Measurements from ENCODE around the gene MAN2A2. TPM values are rescaled to one million over a fixed set of nuclear protein-coding genes. Genes with fewer than 3 reads are reported as not detected.
"Not testable (repeated sequence)": the region's sequence is repeated elsewhere in the genome, so short reads cannot be mapped to it uniquely, and the experiment has no call there.

The MAN2A2 gene
- total RNA-seq, 4 donors from 2014 or later = 76.2 to 188 (median 141) TPM

DNA sequence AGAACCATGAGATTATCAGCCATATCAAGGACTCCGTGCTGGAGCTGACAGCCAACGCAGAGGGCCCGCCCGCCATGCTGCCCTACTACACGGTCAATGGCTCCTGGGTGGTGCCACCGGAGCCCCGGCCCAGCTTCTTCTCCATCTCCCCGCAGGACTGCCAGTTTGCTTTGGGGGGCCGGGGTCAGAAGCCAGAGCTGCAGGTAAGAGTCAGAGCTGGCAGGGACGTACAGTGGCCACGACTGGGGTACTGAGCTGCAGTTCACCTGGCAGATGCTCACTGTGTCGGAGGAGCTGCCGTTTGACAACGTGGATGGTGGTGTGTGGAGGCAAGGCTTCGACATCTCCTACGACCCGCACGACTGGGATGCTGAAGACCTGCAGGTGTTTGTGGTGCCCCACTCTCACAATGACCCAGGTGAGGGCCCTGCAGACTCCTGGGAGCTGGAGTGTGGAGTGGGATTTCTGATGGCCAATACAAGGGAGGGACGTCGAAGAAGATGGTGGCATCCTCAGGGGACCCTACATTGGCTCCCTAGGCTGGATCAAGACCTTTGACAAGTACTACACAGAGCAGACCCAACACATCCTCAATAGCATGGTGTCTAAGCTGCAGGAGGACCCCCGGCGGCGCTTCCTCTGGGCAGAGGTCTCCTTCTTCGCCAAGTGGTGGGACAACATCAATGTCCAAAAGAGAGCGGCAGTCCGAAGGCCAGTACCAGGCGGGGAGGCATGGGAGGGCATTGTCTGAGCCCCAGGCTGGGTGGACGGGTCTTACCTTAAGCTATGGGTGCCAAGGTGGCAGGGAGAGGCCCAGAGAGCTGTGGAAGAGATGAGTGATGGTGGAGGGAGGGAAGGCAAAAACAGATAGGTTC is 2.4 kb downstream of the MAN2A2 start:
- H3K4me3 ChIP-seq = no peak overlapping the region
- no peaks in the 10 kb centered on the region for H3K27me3 ChIP-seq
- no peaks in the 10 kb centered on the region for H3K9me3 ChIP-seq
- peaks cover 0 to 54% (median 0%) of the 10 kb centered on the region in 3 donors for H3K36me3 ChIP-seq
- TF ChIP-seq POLR2A (IDR thresholded peaks at IDR 0.05) = no peak
- TF ChIP-seq, protein P1, sequence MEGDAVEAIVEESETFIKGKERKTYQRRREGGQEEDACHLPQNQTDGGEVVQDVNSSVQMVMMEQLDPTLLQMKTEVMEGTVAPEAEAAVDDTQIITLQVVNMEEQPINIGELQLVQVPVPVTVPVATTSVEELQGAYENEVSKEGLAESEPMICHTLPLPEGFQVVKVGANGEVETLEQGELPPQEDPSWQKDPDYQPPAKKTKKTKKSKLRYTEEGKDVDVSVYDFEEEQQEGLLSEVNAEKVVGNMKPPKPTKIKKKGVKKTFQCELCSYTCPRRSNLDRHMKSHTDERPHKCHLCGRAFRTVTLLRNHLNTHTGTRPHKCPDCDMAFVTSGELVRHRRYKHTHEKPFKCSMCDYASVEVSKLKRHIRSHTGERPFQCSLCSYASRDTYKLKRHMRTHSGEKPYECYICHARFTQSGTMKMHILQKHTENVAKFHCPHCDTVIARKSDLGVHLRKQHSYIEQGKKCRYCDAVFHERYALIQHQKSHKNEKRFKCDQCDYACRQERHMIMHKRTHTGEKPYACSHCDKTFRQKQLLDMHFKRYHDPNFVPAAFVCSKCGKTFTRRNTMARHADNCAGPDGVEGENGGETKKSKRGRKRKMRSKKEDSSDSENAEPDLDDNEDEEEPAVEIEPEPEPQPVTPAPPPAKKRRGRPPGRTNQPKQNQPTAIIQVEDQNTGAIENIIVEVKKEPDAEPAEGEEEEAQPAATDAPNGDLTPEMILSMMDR (IDR thresholded peaks at IDR 0.05) = no peak
- H3K27ac ChIP-seq = no peak overlapping the region
- DNase-seq = no peak
- H3K4me1 ChIP-seq = peaks cover 0 to 15% (median 10%) of the 10 kb centered on the region in 4 donors

DNA sequence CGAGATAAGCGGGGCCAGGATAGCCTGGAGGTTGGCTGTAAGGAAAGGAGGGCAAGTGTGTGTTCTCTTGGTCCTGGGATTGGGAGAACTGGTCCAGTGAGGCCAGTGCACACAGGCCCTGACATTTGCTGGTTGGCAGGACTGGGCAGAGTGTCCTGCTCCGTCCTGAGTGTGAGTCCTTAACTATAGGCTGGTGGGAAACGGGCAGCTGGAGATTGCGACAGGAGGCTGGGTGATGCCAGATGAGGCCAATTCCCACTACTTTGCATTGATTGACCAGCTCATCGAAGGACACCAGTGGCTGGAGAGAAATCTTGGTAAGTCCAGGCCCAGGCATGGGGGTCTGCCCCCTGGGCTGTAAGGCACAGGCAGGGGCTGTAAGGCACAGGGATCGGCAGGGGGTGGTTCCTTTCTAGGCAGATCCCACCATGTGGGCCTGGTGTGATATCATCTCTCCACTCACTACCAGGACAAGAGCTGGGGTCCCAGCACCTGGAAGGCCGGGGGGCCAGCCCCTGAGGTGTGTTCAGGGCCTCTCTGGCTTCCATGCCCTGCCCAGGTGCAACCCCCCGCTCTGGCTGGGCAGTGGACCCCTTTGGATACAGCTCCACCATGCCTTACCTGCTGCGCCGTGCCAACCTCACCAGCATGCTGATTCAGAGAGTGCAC is 3.2 kb downstream of the MAN2A2 start:
- Histone ChIP-seq H3K27me3 (no peaks in the 10 kb centered on the region), H3K4me3 (no peak overlapping the region), H3K36me3 (peaks cover 0 to 62% (median 0%) of the 10 kb centered on the region in 3 donors), H3K9me3 (no peaks in the 10 kb centered on the region), H3K27ac (no peak overlapping the region), H3K4me1 (peaks cover 0 to 15% (median 10%) of the 10 kb centered on the region in 4 donors)
- no peak for TF ChIP-seq POLR2A (IDR thresholded peaks at IDR 0.05)
- TF ChIP-seq, protein P1 (IDR thresholded peaks at IDR 0.05) = no peak
- DNase-seq = no peak

DNA sequence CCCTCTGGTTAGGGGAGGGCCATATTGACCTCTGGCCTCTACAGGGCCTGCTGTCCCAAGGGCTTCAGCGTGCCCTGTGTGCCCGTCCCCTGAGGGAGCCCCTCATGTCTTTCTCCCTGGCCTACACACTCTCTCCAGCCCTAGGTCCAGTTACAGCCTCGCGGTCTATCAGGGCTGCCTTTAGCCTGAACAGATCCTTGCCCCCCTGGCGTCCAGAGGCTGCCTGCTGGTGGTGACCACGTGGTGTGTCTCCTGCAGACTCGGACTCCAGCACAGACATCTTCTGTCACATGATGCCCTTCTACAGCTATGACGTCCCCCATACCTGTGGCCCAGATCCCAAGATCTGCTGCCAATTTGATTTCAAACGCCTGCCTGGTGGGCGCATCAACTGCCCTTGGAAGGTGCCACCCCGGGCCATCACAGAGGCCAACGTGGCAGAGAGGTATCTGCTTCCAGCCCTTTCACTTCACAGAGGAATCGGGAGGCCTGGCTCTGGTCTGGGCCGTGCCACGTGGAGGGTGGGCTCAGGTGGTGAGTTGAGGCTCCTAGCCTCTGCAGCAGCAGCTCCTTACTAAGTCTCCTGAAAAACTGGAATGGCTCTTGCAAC is 4.1 kb downstream of the MAN2A2 start:
- no peaks in the 10 kb centered on the region for H3K27me3 ChIP-seq
- no peak overlapping the region for H3K4me3 ChIP-seq
- no peak overlapping the region for H3K27ac ChIP-seq
- H3K9me3 ChIP-seq = no peaks in the 10 kb centered on the region
- no peak for DNase-seq
- H3K36me3 ChIP-seq = peaks cover 0 to 70% (median 0%) of the 10 kb centered on the region in 3 donors
- peaks cover 0 to 9% (median 7%) of the 10 kb centered on the region in 4 donors for H3K4me1 ChIP-seq
- TF ChIP-seq, protein P1 (IDR thresholded peaks at IDR 0.05) = no peak
- no peak for TF ChIP-seq POLR2A (IDR thresholded peaks at IDR 0.05)

DNA sequence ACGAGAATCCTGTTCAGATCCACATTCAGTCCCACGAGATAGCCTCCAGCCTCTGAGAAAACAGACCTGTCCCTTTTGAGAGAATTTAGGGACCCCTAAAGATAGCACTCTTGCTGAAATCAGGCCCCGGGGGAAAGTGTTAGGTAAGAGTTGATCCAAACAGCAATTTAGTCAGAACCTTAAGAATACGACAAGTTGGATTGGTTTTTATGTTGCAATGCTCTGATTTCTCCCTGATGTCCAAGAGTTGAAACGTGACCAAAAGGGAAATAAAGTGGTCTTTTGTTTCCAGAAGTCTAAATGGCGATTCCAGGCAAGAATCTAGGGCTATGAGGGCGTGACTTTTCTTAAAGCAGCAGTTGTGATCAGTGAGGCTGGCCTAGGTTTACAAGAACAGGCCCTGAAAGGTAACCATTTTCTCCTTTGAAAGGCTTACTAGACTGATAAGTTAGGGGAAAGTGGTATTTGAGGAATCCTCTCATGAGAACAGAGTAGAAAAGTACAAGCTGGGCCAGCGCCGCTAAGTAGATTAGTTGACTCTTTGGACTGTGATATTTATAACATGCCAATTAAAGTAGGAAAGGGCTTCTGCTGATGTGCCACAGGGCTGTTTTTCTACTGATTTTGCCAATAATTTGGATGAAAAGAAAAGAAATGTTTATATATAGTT is 4.9 kb downstream of the MAN2A2 start:
- no peak overlapping the region for H3K27ac ChIP-seq
- H3K27me3 ChIP-seq = no peaks in the 10 kb centered on the region
- TF ChIP-seq, protein P1 (IDR thresholded peaks at IDR 0.05) = no peak
- TF ChIP-seq POLR2A (IDR thresholded peaks at IDR 0.05) = no peak
- DNase-seq = no peak
- no peaks in the 10 kb centered on the region for H3K9me3 ChIP-seq
- peaks cover 0 to 78% (median 0%) of the 10 kb centered on the region in 3 donors for H3K36me3 ChIP-seq
- H3K4me1 ChIP-seq = peaks cover 0 to 9% (median 7%) of the 10 kb centered on the region in 4 donors
- H3K4me3 ChIP-seq = no peak overlapping the region

DNA sequence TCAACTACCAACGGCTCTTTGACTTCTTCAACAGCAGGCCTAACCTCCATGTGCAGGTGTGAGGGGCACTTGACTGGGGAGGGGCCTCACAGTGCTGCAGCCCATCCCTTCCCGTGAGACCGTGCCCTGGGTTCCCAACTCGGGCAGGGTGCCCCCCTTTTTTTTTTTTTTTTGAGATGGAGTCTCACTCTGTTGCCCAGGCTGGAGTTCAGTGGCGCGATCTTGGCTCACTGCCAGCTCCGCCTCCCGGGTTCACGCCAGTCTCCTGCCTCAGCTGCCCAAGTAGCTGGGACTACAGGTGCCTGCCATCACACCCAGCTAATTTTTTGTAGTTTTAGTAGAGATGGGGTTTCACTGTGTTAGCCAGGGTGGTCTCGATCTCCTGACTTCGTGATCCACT is 6.3 kb downstream of the MAN2A2 start:
- H3K36me3 ChIP-seq = peaks cover 0 to 93% (median 0%) of the 10 kb centered on the region in 3 donors
- DNase-seq, H3K9me3 ChIP-seq, H3K4me3 ChIP-seq, H3K27ac ChIP-seq, H3K4me1 ChIP-seq, H3K27me3 ChIP-seq: not testable (repeated sequence)

Measured in Peyer's patch (tissue), 4 donors.